ENCODE measurements around the gene OVAAL. TPM values are rescaled to one million over a fixed set of nuclear protein-coding genes. Genes with fewer than 3 reads are reported as not detected.

The OVAAL gene
- total and polyA plus RNA-seq, 5 donors, result 0.39 to 1.7 (median 0.47) TPM

GRCh38 chr1:180593382-180593781 is 34.6 kb downstream of the OVAAL start:
- no peaks in the 10 kb centered on the region for H3K4me1 ChIP-seq (ENCODE audit: control insufficient read depth, insufficient read depth, low read length)
- peak; percentile 81 to 91 for ATAC-seq
- no peaks in the 10 kb centered on the region for H3K9me3 ChIP-seq (ENCODE audit: control insufficient read depth, low read length)
- DNase-seq, result no peak
- peak overlapping the region; percentile 28 for H3K27ac ChIP-seq (ENCODE audit: low read length)
- H3K27me3 ChIP-seq (ENCODE audit: control insufficient read depth, insufficient read depth), result no peaks in the 10 kb centered on the region
- H3K4me3 ChIP-seq (ENCODE audit: low read length), result no peak overlapping the region
- 47% methylated on average over 3 of the region's 3 CpGs for WGBS
- intact Hi-C loops (cut with DNase I), result no loop called here

DNA sequence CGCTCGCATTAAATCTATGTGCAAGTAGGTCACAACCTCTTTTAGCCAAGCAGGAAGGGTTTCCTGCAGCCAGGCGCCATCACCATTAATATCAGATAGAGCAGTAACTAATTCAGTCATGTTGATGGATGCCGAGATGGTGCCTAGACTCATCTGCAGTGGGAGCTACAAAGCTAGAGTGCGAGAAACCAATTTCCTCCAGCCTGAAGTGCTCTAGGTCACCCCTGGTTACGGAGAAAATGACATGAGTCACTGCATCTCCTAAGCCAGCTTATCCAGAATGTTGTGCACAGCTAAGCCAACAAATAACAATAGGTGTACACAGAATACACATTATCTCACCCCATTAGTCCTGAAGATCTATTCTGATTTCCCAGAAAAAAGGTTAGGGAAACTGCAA is 36.0 kb downstream of the OVAAL start:
- no peaks in the 10 kb centered on the region for H3K27me3 ChIP-seq (ENCODE audit: control insufficient read depth, insufficient read depth)
- no peak overlapping the region for H3K27ac ChIP-seq (ENCODE audit: low read length)
- DNase-seq, result no peak
- intact Hi-C loops (cut with DNase I), result no loop called here
- H3K4me3 ChIP-seq (ENCODE audit: low read length), result no peak overlapping the region
- ATAC-seq, result no peak
- no peaks in the 10 kb centered on the region for H3K4me1 ChIP-seq (ENCODE audit: control insufficient read depth, insufficient read depth, low read length)
- no peaks in the 10 kb centered on the region for H3K9me3 ChIP-seq (ENCODE audit: control insufficient read depth, low read length)
- WGBS, result 72% methylated on average over 6 of the region's 6 CpGs

GRCh38 chr1:180595966-180596365 is 37.2 kb downstream of the OVAAL start:
- Histone ChIP-seq H3K4me3 (ENCODE audit: low read length) (no peak overlapping the region), H3K4me1 (ENCODE audit: control insufficient read depth, insufficient read depth, low read length) (no peaks in the 10 kb centered on the region), H3K9me3 (ENCODE audit: control insufficient read depth, low read length) (no peaks in the 10 kb centered on the region), H3K27me3 (ENCODE audit: control insufficient read depth, insufficient read depth) (no peaks in the 10 kb centered on the region), H3K27ac (ENCODE audit: low read length) (no peak overlapping the region)
- WGBS, result 74% methylated on average over 2 of the region's 2 CpGs
- intact Hi-C loops (cut with DNase I), result no loop called here
- DNase-seq (no peak), ATAC-seq (no peak)

GRCh38 chr1:180597520-180597919 is 38.8 kb downstream of the OVAAL start:
- DNase-seq (no peak), ATAC-seq (no peak)
- no peak overlapping the region for H3K4me3 ChIP-seq (ENCODE audit: low read length)
- H3K4me1 ChIP-seq (ENCODE audit: control insufficient read depth, insufficient read depth, low read length), result no peaks in the 10 kb centered on the region
- no peaks in the 10 kb centered on the region for H3K9me3 ChIP-seq (ENCODE audit: control insufficient read depth, low read length)
- no peak overlapping the region for H3K27ac ChIP-seq (ENCODE audit: low read length)
- intact Hi-C loops (cut with DNase I), result no loop called here
- H3K27me3 ChIP-seq (ENCODE audit: control insufficient read depth, insufficient read depth), result no peaks in the 10 kb centered on the region

- DNase-seq, result no peak
- no peaks in the 10 kb centered on the region for H3K27me3 ChIP-seq (ENCODE audit: control insufficient read depth, insufficient read depth)
- H3K4me1 ChIP-seq (ENCODE audit: control insufficient read depth, insufficient read depth, low read length), result no peaks in the 10 kb centered on the region
- intact Hi-C loops (cut with DNase I), result no loop called here
- no peak overlapping the region for H3K27ac ChIP-seq (ENCODE audit: low read length)
- H3K4me3 ChIP-seq (ENCODE audit: low read length), result no peak overlapping the region
- WGBS, result 66% methylated on average over 6 of the region's 6 CpGs
- H3K9me3 ChIP-seq (ENCODE audit: control insufficient read depth, low read length), result no peaks in the 10 kb centered on the region
- ATAC-seq, result no peak
Observed at GRCh38 chr1:180598333-180598974, 39.7 kb downstream of the OVAAL start.

DNA sequence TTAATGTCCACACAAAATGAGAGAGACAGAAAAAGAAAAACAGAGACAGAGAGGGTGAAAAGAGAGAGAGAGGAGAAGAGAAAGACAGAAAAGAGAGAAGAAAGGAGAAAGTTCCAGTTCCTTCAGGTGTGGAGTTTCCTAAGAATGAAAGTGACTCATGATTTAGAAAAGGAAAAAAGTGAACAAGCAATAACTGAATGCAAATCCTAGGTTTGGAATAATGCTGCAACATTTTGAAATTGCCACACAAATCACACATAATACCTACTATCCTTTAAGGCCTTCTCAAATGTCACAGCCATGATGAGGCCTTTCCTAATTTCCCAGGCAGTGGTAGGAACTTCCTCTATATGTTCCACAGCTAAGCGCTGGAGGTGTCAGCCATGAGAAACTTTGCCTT is 41.6 kb downstream of the OVAAL start:
- WGBS, result 93% methylated on average over 1 of the region's 1 CpG
- ATAC-seq (no peak), DNase-seq (no peak)
- H3K9me3 ChIP-seq (ENCODE audit: control insufficient read depth, low read length), result no peaks in the 10 kb centered on the region
- H3K27ac ChIP-seq (ENCODE audit: low read length), result no peak overlapping the region
- no peaks in the 10 kb centered on the region for H3K4me1 ChIP-seq (ENCODE audit: control insufficient read depth, insufficient read depth, low read length)
- no peak overlapping the region for H3K4me3 ChIP-seq (ENCODE audit: low read length)
- no peaks in the 10 kb centered on the region for H3K27me3 ChIP-seq (ENCODE audit: control insufficient read depth, insufficient read depth)
- intact Hi-C loops (cut with DNase I), result no loop called here

DNA sequence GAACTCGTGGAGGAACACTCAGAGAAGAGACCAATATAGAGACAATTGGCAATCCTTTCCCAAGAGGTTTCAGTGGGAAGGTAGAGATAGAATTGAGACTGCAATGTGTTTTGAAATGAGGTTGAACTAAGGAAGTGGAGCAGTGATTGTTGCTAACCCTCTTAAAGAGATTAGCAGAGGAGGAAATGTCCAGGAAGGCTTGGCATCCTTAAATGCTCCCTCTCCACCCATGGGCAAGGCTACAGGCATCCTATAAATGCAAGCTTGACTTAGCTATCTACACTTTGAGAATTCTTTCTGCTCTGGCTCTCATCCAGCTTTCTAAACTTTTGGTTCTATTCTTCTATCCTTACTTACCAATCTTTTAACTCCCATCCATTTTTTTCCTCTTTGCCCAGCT is 42.7 kb downstream of the OVAAL start:
- Histone ChIP-seq H3K27me3 (ENCODE audit: control insufficient read depth, insufficient read depth) (no peaks in the 10 kb centered on the region), H3K4me3 (ENCODE audit: low read length) (no peak overlapping the region), H3K4me1 (ENCODE audit: control insufficient read depth, insufficient read depth, low read length) (no peaks in the 10 kb centered on the region), H3K9me3 (ENCODE audit: control insufficient read depth, low read length) (no peaks in the 10 kb centered on the region), H3K27ac (ENCODE audit: low read length) (no peak overlapping the region)
- intact Hi-C loops (cut with DNase I), result no loop called here
- ATAC-seq (peak; percentile 65 to 73), DNase-seq (no peak)
- WGBS, result 59% methylated on average over 1 of the region's 1 CpG

GRCh38 chr1:180603223-180603849 is 44.6 kb downstream of the OVAAL start:
- intact Hi-C loops (cut with DNase I), result no loop called here
- H3K27me3 ChIP-seq (ENCODE audit: control insufficient read depth, insufficient read depth), result no peaks in the 10 kb centered on the region
- WGBS, result 57% methylated on average over 6 of the region's 6 CpGs
- no peaks in the 10 kb centered on the region for H3K9me3 ChIP-seq (ENCODE audit: control insufficient read depth, low read length)
- H3K4me3 ChIP-seq (ENCODE audit: low read length), result no peak overlapping the region
- DNase-seq (peak in 1 of 3 donors; percentile 48), ATAC-seq (peak; percentile 42 to 74)
- H3K27ac ChIP-seq (ENCODE audit: low read length), result peak overlapping the region; percentile 15
- H3K4me1 ChIP-seq (ENCODE audit: control insufficient read depth, insufficient read depth, low read length), result no peaks in the 10 kb centered on the region

GRCh38 chr1:180603850-180604226 is 45.1 kb downstream of the OVAAL start:
- WGBS, result 84% methylated on average over 2 of the region's 2 CpGs
- H3K27me3 ChIP-seq (ENCODE audit: control insufficient read depth, insufficient read depth), result no peaks in the 10 kb centered on the region
- H3K4me3 ChIP-seq (ENCODE audit: low read length), result no peak overlapping the region
- DNase-seq (no peak), ATAC-seq (no peak)
- intact Hi-C loops (cut with DNase I), result no loop called here
- no peaks in the 10 kb centered on the region for H3K9me3 ChIP-seq (ENCODE audit: control insufficient read depth, low read length)
- no peak overlapping the region for H3K27ac ChIP-seq (ENCODE audit: low read length)
- no peaks in the 10 kb centered on the region for H3K4me1 ChIP-seq (ENCODE audit: control insufficient read depth, insufficient read depth, low read length)

DNA sequence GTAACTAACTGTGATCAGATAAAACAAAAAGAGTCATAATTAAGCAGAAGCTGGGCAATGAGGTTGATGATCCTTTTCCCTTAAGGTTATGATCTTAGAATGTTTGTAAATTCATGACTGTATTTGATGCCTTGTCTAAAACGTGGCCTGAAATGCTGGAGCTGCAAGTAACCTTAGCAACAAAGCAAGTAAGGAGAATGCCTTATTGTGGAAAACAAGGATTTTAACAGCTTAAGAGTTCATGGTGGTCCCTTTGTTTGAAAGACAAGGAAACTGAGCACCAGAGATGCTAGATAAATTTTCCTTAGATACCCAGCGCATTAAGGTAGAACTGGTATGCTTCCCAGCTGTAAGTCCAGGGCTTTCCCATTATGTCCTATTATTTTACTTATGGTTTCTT is 47.4 kb downstream of the OVAAL start:
- ATAC-seq, result no peak

DNA sequence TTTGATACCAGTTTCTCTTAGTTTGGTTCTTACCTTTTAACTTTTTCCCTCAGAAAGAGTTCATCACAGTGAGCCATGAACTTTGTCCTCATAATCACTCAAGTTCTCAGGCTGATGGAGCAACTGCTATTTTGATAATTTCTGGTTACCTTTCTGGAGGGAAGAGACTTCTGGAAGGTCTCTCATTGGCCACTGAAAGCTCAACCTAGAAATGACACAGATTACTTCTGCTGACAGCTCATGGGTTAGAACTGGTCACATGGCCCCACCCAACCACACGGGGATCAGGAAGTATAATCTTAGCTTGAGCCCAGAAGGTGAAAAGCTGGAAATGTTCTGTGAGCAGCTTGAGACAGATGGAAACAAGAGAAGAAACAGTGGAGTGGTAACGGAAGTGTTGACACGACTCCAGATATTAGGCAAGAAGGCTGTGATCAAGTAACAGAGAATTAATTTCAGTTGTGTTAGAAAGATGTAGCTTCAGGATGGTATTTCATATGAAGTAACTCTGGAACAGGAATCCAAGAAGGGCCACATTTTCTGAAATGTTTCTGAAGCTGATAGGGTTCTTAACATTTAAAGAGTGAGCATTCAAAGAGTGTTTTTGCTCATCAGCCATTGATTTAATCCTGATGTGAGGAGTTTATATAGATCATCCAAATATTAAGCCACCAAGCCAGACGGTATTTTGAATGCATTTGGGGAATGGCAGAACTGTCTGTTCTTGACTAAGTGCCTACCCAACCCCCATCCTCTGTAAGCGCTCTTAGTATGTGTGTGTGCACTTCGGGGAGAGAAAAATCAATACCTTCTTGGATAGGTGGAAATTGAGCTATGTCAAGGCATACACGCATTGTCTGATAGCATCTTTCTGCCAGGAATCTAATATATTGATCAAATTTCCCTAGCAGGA is 51.1 kb downstream of the OVAAL start:
- intact Hi-C loops (cut with DNase I), result loop anchor here in 1 of 4 donors (10.0 kb wide), 1 partner anchor 65 kb away; no protein-coding TSS in a partner anchor
- no peaks in the 10 kb centered on the region for H3K9me3 ChIP-seq (ENCODE audit: control insufficient read depth, low read length)
- ATAC-seq (peak in 1 of 2 donors; percentile 27), DNase-seq (no peak)
- no peak overlapping the region for H3K27ac ChIP-seq (ENCODE audit: low read length)
- H3K4me3 ChIP-seq (ENCODE audit: low read length), result no peak overlapping the region
- WGBS, result 69% methylated on average over 7 of the region's 7 CpGs
- H3K4me1 ChIP-seq (ENCODE audit: control insufficient read depth, insufficient read depth, low read length), result no peaks in the 10 kb centered on the region
- no peaks in the 10 kb centered on the region for H3K27me3 ChIP-seq (ENCODE audit: control insufficient read depth, insufficient read depth)

More for the DNA sequence above, 47.4 kb downstream of the OVAAL start:
- H3K27me3 ChIP-seq (ENCODE audit: control insufficient read depth, insufficient read depth), result no peaks in the 10 kb centered on the region
- intact Hi-C loops (cut with DNase I), result no loop called here
- no peaks in the 10 kb centered on the region for H3K9me3 ChIP-seq (ENCODE audit: control insufficient read depth, low read length)
- no peak for DNase-seq
- H3K4me1 ChIP-seq (ENCODE audit: control insufficient read depth, insufficient read depth, low read length), result no peaks in the 10 kb centered on the region
- no peak overlapping the region for H3K27ac ChIP-seq (ENCODE audit: low read length)
- no peak overlapping the region for H3K4me3 ChIP-seq (ENCODE audit: low read length)
- 75% methylated on average over 2 of the region's 2 CpGs for WGBS
